DND-41 (cell line): ENCODE measurements around the gene KLHL14.

ENCODE experiments used
- CTCF ChIP-seq: IDR thresholded peaks from 2 replicates; pipeline ENCODE4 v1.5.1; 2012; ENCODE audit warnings: borderline replicate concordance, low read length, moderate library complexity, mild to moderate bottlenecking; ENCODE audit not compliant: poor library complexity, severe bottlenecking; ENCODE audit errors: extremely low read depth
- EZH2 ChIP-seq: IDR thresholded peaks from 3 replicates; pipeline ENCODE4 v1.6.1; 2012; ENCODE audit warnings: borderline replicate concordance, low read depth, mild to moderate bottlenecking, moderate library complexity, low read length, inconsistent platforms; ENCODE audit not compliant: severe bottlenecking

DNA sequence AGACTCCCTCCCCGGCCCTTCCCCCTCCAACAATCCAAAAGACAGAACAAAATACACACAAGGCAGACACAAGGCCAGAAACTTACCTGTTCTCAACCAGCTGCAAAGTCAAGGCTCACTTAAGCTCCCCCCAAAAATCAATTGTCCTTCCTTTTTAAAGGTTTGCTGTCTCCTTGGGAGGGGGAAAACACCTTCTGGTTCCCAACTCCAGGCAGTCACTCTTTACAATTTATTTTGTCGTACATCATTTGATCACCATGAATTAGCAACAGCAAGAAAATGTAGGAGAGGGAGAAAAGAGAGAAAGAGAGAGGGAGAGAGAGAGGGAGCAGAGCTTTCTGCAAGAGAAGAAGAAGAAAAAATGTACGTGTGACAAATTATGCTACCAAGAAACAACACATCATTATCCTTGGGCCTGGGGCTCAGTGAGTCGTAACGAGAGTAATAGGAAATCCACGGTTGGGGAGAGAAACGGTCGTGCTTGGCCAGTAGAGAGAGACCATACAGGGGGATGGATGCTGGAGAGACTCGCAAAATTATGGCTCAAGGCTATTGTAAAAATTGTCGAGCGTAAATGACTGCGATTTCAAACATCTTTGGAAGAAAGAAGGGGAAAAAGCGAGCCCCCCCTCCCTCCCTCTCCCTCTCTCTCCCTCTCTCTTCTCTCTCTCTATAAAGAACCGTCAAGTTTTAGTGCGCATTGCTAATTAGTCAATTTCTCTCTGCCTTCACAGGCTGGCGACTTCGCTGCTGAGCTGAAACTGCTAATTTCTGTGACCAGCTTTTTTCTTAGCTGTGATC is at the start of gene KLHL14:
- TF ChIP-seq CTCF (no peak), EZH2 (no peak)
